Measurements from ENCODE around the gene SKA1. TPM values are rescaled to one million over a fixed set of nuclear protein-coding genes. Genes with fewer than 3 reads are reported as not detected.

SKA1 gene
- total and polyA plus RNA-seq, 2 of the 13 experiments (the other 11 are each of a cell fraction or from before 2014, with no cell fraction given) = 5.3 to 21.3 TPM

DNA sequence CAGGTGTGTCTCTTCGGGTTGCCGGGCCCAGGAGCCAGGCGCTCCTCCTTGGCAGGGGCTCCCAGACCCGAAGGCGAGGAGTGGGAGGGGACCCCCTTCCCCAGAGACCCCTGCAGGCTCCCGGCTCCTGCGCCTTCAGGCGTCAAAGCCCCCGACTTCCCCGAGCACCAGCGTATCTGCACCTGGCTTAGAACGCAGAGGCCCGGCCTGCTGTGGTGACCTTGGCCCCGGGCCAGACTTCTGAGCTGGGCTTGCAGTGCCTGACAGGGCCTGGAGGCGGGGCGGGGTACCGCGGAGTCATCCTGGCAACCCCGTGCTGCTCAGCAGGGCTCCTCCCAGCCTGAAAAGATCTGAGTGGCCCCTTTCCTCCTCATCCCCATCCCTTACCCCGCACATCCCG lies 27.0 kb downstream of the SKA1 start (continued):
- TF ChIP-seq AKNA (CRISPR knock-in tag; IDR thresholded peaks at IDR 0.05; ENCODE audit: borderline replicate concordance) (no peak), XRCC5 (optimal IDR thresholded peaks at IDR 0.05; ENCODE audit: low read length) (peak; percentile 31), BHLHE40 (IDR thresholded peaks at IDR 0.05; ENCODE audit: low read length) (no peak), CENPT (CRISPR knock-in tag; IDR thresholded peaks at IDR 0.05; ENCODE audit: low read depth) (no peak), SMARCC2 (IDR thresholded peaks at IDR 0.05) (no peak), ZNF772 (CRISPR knock-in tag; IDR thresholded peaks at IDR 0.05) (0 out of 2 replicates have a peak, but pooled peaks have one; percentile 35), MYNN (CRISPR knock-in tag; IDR thresholded peaks at IDR 0.05; ENCODE audit: low read depth) (no peak), RXRA (CRISPR knock-in tag; IDR thresholded peaks at IDR 0.05) (peak; percentile 32; the same call in 1 of the 2 replicates), SRY (CRISPR knock-in tag; IDR thresholded peaks at IDR 0.05) (no peak), ZBTB20 (CRISPR knock-in tag; IDR thresholded peaks at IDR 0.05; ENCODE audit: borderline replicate concordance, low read depth) (no peak; the same call in 1 of the 2 replicates), ATAD3A (CRISPR knock-in tag; IDR thresholded peaks at IDR 0.05) (no peak), ZNF629 (CRISPR knock-in tag; conservative IDR thresholded peaks at IDR 0.05) (no peak), HDAC1 (CRISPR knock-in tag; IDR thresholded peaks at IDR 0.05) (peak; percentile 61), ZC3H4 (CRISPR knock-in tag; IDR thresholded peaks at IDR 0.05; ENCODE audit: borderline replicate concordance) (no peak), TCF7L2 (IDR thresholded peaks at IDR 0.05; ENCODE audit: low read depth, low read length) (no peak), SSRP1 (CRISPR knock-in tag; IDR thresholded peaks at IDR 0.05) (no peak), NFYB (CRISPR knock-in tag; IDR thresholded peaks at IDR 0.05) (no peak), HHEX (CRISPR knock-in tag; IDR thresholded peaks at IDR 0.05) (no peak), MXD4 (CRISPR knock-in tag; IDR thresholded peaks at IDR 0.05) (no peak), STAG1 (CRISPR knock-in tag; IDR thresholded peaks at IDR 0.05) (peak; percentile 26; the same call in 1 of the 2 replicates), ATM (IDR thresholded peaks at IDR 0.05; ENCODE audit: borderline replicate concordance) (no peak)
- TF ChIP-seq, protein P1, sequence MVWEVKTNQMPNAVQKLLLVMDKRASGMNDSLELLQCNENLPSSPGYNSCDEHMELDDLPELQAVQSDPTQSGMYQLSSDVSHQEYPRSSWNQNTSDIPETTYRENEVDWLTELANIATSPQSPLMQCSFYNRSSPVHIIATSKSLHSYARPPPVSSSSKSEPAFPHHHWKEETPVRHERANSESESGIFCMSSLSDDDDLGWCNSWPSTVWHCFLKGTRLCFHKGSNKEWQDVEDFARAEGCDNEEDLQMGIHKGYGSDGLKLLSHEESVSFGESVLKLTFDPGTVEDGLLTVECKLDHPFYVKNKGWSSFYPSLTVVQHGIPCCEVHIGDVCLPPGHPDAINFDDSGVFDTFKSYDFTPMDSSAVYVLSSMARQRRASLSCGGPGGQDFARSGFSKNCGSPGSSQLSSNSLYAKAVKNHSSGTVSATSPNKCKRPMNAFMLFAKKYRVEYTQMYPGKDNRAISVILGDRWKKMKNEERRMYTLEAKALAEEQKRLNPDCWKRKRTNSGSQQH (CRISPR knock-in tag; IDR thresholded peaks at IDR 0.05; ENCODE audit: low read depth) = no peak
- TF ChIP-seq, protein P2, sequence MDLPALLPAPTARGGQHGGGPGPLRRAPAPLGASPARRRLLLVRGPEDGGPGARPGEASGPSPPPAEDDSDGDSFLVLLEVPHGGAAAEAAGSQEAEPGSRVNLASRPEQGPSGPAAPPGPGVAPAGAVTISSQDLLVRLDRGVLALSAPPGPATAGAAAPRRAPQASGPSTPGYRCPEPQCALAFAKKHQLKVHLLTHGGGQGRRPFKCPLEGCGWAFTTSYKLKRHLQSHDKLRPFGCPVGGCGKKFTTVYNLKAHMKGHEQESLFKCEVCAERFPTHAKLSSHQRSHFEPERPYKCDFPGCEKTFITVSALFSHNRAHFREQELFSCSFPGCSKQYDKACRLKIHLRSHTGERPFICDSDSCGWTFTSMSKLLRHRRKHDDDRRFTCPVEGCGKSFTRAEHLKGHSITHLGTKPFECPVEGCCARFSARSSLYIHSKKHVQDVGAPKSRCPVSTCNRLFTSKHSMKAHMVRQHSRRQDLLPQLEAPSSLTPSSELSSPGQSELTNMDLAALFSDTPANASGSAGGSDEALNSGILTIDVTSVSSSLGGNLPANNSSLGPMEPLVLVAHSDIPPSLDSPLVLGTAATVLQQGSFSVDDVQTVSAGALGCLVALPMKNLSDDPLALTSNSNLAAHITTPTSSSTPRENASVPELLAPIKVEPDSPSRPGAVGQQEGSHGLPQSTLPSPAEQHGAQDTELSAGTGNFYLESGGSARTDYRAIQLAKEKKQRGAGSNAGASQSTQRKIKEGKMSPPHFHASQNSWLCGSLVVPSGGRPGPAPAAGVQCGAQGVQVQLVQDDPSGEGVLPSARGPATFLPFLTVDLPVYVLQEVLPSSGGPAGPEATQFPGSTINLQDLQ (CRISPR knock-in tag; IDR thresholded peaks at IDR 0.05) = no peak
- TF ChIP-seq, protein P3, sequence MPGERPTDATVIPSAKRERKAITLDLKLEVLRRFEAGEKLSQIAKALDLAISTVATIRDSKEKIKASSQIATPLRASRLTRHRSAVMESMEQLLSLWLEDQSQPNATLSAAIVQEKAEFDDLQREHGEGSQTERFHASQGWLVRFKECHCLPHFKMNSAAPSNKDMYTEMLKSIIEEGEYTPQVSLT (CRISPR knock-in tag; IDR thresholded peaks at IDR 0.05; ENCODE audit: borderline replicate concordance, low read depth) = no peak
